Heart left ventricle (tissue), 16 donors: ENCODE results near the gene ANKRD29. TPM values are rescaled to one million over a fixed set of nuclear protein-coding genes. Genes with fewer than 3 reads are reported as not detected.

Source experiments
- ATAC-seq, 4 donors: fragments of 200-7000 bp; cut with Tn5 transposase; one replicate each; pipeline ENCODE4 v1.9.1; 2020 to 2022; ENCODE audit warnings: moderate library complexity in 4 of 4, mild to moderate bottlenecking in 3 of 4, moderate number of reproducible peaks in 1 of 4
- DNase-seq, 5 donors: peaks; one replicate each; pipeline ENCODE4 v3.0.0-alpha.2; 2020
- H3K27ac ChIP-seq, 12 donors: fragments of 200-600 bp; sonication (generic) in 4 of 12; one replicate each; pipeline versions ENCODE4 v1.5.0 to v1.8.0; 2016 to 2022; ENCODE audit warnings: mild to moderate bottlenecking in 2 of 12
- H3K27me3 ChIP-seq, 9 donors: fragments of 200-600 bp; sonication (generic) in 2 of 9; one replicate each; pipeline versions ENCODE4 v1.5.1 to v1.8.0; 2016 to 2022; ENCODE audit warnings: mild to moderate bottlenecking in 3 of 9
- H3K36me3 ChIP-seq, 9 donors: fragments of 200-600 bp; sonication (generic) in 2 of 9; one replicate each; pipeline versions ENCODE4 v1.5.0 to v1.8.0; 2018 to 2022; ENCODE audit warnings: mild to moderate bottlenecking in 2 of 9
- H3K4me1 ChIP-seq, 12 donors: fragments of 200-600 bp; sonication (generic) in 4 of 12; one replicate each; pipeline versions ENCODE4 v1.5.0 to v1.8.0; 2016 to 2022; ENCODE audit warnings: mild to moderate bottlenecking in 3 of 12
- H3K4me3 ChIP-seq, 12 donors: fragments of 200-600 bp; sonication (generic) in 4 of 12; one replicate each; pipeline versions ENCODE4 v1.5.0 to v1.8.0; 2017 to 2022; ENCODE audit warnings: mild to moderate bottlenecking in 9 of 12, moderate library complexity in 4 of 12
- H3K9me3 ChIP-seq, 12 donors: fragments of 200-600 bp; sonication (generic) in 4 of 12; one replicate each; pipeline versions ENCODE4 v1.5.0 to v1.8.0; 2016 to 2022; ENCODE audit warnings: mild to moderate bottlenecking in 1 of 12
- CTCF ChIP-seq, 12 donors: fragments of 200-600 bp; sonication (generic) in 4 of 12; IDR thresholded peaks; one replicate each; pipeline versions ENCODE4 v1.5.0 to v1.8.0; 2018 to 2022; ENCODE audit warnings: antibody characterized with exemption in 12 of 12, mild to moderate bottlenecking in 5 of 12
- POLR2A ChIP-seq, 2 donors: fragments of 450-650 bp; IDR thresholded peaks; one replicate each; pipeline ENCODE4 v1.6.1; 2017; ENCODE audit warnings: antibody characterized with exemption in 2 of 2, mild to moderate bottlenecking in 2 of 2, moderate library complexity in 2 of 2
- WGBS, 4 donors: extraction: QIAGEN DNeasy Blood & Tissue Kit in 2 of 4; methylation state at CpG; one replicate each; pipeline versions ENCODE4 v1.1.5 to v1.1.7; 2013 to 2018; 5-methylcytosine and 5-hydroxymethylcytosine counted together
- intact Hi-C, 10 donors: fragments of 100-400 bp; cut with DNase I; formaldehyde crosslinking; loops; one replicate each; pipeline versions ENCODE4 v1.11.1 to v1.14.2; 2022
- polyA plus RNA-seq, 2 donors: library from polyadenylated mRNA; stranded (reverse); fragments of 200-250 nt; gene quantifications; one replicate each; pipeline ENCODE4 v1.2.3, GENCODE V29; 2013
- total RNA-seq, 9 donors: library from RNA; depleted of rRNA in 2 of 9; stranded (reverse); fragments of >200 nt in 2 of 9; fragmentation: NEBNext Ultra II Directional in 3 of 9; extraction: Animal tissue kit (Norgen Biotek cat#: 25700) in 3 of 9; gene quantifications; one replicate each; pipeline versions ENCODE4 v1.1.0 to v1.2.4, GENCODE V29; 2016 to 2023
- donor health status: ischemic (EF 13 %, LVEDD 7.1; RV severe dilation, severe dysfunction).
- donor health status: healthy with polysubstance abuse.
- donor health status: DM: no; HTN: yes; CAD: no.
- donor health status: DM: no; HTN: no; CAD: no.
- donor health status: ischemic (EF 25% LVEDD 6.9; RV normal size, moderate dysfunction).
- donor health status: ischemic (EF 25% LVEDD 5.7; RV mildly dilated, moderate dysfunction).
- donor health status: healthy.
- donor health status: DM: yes; HTN: yes; CAD: no.
- donor health status: ischemic (EF 35%, LVEDD 5.7; RV mildly dilated, moderate dysfunction).
- donor health status: nonischemic (EF 11% LVEDD 7.7; RV severe dilation, severe dysfunction).
- donor health status: DM: yes; HTN: yes; CAD: no.
- donor health status: PGD.
- donor health status: ischemic (EF 29% LVEDD 5.4; RV normal size, mild dysfunction).
- donor health status: nonischemic (EF 23%, LVEDD 6.1; RV moderate dilation, normal function).

ANKRD29 gene
- total and polyA plus RNA-seq, 11 donors: 1.7 to 7.1 (median 4.9) TPM

DNA sequence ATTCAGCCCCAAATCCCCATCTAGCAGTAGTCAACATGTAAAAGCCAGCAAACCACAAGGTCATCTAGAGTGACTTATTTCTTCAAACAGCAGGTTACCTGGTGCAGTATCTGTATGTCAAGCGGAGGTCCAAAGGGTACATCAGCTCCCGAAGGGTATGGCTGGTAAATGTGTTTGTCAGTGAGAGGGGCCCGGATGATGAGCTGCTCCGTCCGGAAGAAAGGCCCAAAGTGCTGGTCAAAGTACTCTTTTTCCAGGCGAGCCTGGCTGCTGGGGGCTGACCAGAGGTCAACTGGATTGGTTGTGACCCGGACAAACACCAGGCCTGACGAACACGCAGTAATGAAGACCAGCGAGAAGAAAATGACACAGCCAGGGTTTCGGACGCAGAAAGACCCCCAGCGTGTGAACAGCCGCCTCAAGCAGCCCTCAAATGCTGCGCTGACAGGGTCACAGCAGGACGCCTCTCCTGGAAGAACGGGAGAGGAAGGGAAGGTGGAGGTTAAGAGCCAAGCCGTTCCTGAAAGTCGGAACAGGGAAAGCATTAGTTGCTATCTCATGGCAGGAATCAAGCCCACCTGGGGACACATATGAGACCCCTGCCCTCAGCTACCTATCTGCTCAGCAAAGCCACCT lies 106.4 kb downstream of the ANKRD29 start:
- TF ChIP-seq POLR2A (IDR thresholded peaks at IDR 0.05): no peak
- TF ChIP-seq CTCF (IDR thresholded peaks at IDR 0.05): no peak
- 94 to 96% (median 95%) methylated on average over 19 of the region's 19 CpGs for WGBS, 4 donors
- no peak for ATAC-seq
- Histone ChIP-seq H3K4me3 (no peak overlapping the region), H3K36me3 (peaks cover 0 to 100% (median 97%) of the 10 kb centered on the region in 9 donors), H3K4me1 (no peaks in the 10 kb centered on the region), H3K27ac (no peak overlapping the region), H3K27me3 (no peaks in the 10 kb centered on the region), H3K9me3 (no peaks in the 10 kb centered on the region)
- intact Hi-C loops: no loop called here
- DNase-seq: no peak

- no peak for ATAC-seq
- intact Hi-C loops: no loop called here
Measured at GRCh38 chr18:23553887-23554286, 108.8 kb downstream of the ANKRD29 start.

DNA sequence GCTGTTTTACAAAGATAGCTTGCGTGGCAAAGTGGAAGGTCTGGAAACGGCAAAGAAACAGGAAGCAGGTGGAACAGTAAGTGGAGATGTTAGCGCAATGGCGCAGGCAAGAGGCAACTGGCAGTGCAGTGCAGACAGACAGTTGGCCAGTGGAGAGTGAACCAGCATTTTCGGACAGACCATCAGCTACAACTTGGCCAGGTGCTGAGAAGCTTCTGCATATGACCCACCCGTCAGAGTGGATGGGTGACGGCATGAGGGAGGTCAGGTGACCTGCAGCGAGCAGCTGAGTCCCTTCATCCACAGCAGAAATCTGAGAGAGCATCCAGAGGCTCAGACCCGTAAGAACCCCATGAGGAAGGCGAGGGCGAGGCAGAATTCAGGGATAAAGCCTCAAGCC lies 110.2 kb downstream of the ANKRD29 start:
- no peak for ATAC-seq
- H3K27ac ChIP-seq: no peak overlapping the region
- no peak overlapping the region for H3K4me3 ChIP-seq
- no peaks in the 10 kb centered on the region for H3K9me3 ChIP-seq
- no peak for DNase-seq
- H3K27me3 ChIP-seq: no peaks in the 10 kb centered on the region
- intact Hi-C loops: no loop called here
- peaks cover 0 to 100% (median 97%) of the 10 kb centered on the region in 9 donors for H3K36me3 ChIP-seq
- H3K4me1 ChIP-seq: no peaks in the 10 kb centered on the region
- WGBS, 4 donors: 82 to 91% (median 88%) methylated on average over 11 of the region's 11 CpGs
- TF ChIP-seq POLR2A (IDR thresholded peaks at IDR 0.05) (no peak), CTCF (IDR thresholded peaks at IDR 0.05) (no peak)

More at GRCh38 chr18:23553887-23554286, 108.8 kb downstream of the ANKRD29 start:
- H3K27ac ChIP-seq: no peak overlapping the region
- peaks cover 0 to 100% (median 97%) of the 10 kb centered on the region in 9 donors for H3K36me3 ChIP-seq
- H3K9me3 ChIP-seq: no peaks in the 10 kb centered on the region
- DNase-seq: no peak
- H3K27me3 ChIP-seq: no peaks in the 10 kb centered on the region
- H3K4me3 ChIP-seq: no peak overlapping the region
- 89 to 94% (median 92%) methylated on average over 6 of the region's 6 CpGs for WGBS, 4 donors
- TF ChIP-seq POLR2A (IDR thresholded peaks at IDR 0.05): no peak
- TF ChIP-seq CTCF (IDR thresholded peaks at IDR 0.05): no peak
- H3K4me1 ChIP-seq: no peaks in the 10 kb centered on the region

DNA sequence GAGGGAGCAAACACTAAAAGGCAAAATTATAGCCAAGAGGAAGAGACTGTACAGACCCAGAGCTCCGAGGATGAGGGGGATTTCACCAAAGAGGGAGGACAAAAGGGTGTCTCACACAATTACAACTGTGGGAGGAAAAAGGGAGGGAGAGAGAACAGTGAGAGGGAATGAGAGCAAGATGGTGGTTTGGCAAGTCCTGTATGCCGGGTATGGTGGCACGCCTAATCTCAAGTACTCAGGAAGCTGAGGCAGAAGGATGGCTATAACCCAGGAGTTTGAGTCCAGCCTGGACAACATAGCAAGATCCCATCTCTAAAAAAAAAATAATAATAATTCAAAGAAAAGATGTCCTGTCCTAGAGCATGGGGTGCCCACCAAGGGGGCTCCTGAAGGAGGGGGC lies 110.7 kb downstream of the ANKRD29 start:
- no peak for DNase-seq
- TF ChIP-seq POLR2A (IDR thresholded peaks at IDR 0.05) (no peak), CTCF (IDR thresholded peaks at IDR 0.05) (no peak)
- peaks cover 0 to 100% (median 97%) of the 10 kb centered on the region in 9 donors for H3K36me3 ChIP-seq
- intact Hi-C loops: no loop called here
- H3K9me3 ChIP-seq: no peaks in the 10 kb centered on the region
- no peaks in the 10 kb centered on the region for H3K27me3 ChIP-seq
- no peak for ATAC-seq
- H3K27ac ChIP-seq: no peak overlapping the region
- 57 to 97% (median 80%) methylated on average over 3 of the region's 3 CpGs for WGBS, 4 donors
- no peak overlapping the region for H3K4me3 ChIP-seq
- no peaks in the 10 kb centered on the region for H3K4me1 ChIP-seq
